ENCODE results near the gene OPRPN. TPM values are rescaled to one million over a fixed set of nuclear protein-coding genes. Genes with fewer than 3 reads are reported as not detected.

The OPRPN gene
- total RNA-seq, 2 experiments from 2014 or later, result not detected

GRCh38 chr4:70442474-70442873 lies 44.7 kb downstream of the OPRPN start:
- no peaks in the 10 kb centered on the region for H3K36me3 ChIP-seq (ENCODE audit: insufficient read depth, low read length)
- no peaks in the 10 kb centered on the region for H3K27me3 ChIP-seq (ENCODE audit: control insufficient read depth in 1 of 2, insufficient read depth in 2 of 2, low read length in 2 of 2)
- no peak overlapping the region for H3K4me3 Mint-ChIP-seq
- CTCF ChIA-PET, result no interaction called here
- intact Hi-C loops (cut with DNase I, micrococcal nuclease), result no loop called here
- H3K9me3 ChIP-seq (ENCODE audit: control insufficient read depth in 1 of 2, insufficient read depth in 1 of 2, low read length in 2 of 2), result peaks cover 0 to under 1% of the 10 kb centered on the region in 2 experiments
- POLR2A ChIA-PET, result no interaction called here
- H3K4me1 ChIP-seq (ENCODE audit: insufficient read depth, low read length), result no peaks in the 10 kb centered on the region
- H3K27me3 Mint-ChIP-seq, result peaks cover 5% of the 10 kb centered on the region
- no peak overlapping the region for H3K4me3 ChIP-seq (ENCODE audit: low read length)
- H3K9me3 Mint-ChIP-seq, result no peaks in the 10 kb centered on the region
- H3K4me1 Mint-ChIP-seq (ENCODE audit: low read depth), result no peaks in the 10 kb centered on the region
- no peak overlapping the region for H3K27ac ChIP-seq (ENCODE audit: low read depth in 1 of 2, low read length in 2 of 2)
- H3K27ac Mint-ChIP-seq, result no peak overlapping the region
- H3K36me3 Mint-ChIP-seq (ENCODE audit: low read depth), result no peaks in the 10 kb centered on the region
- ATAC-seq (ENCODE audit: poor library complexity) (no peak), DNase-seq (no peak)
- TF ChIP-seq CTCF (IDR thresholded peaks at IDR 0.05), result no peak

GRCh38 chr4:70443329-70443728 lies 45.6 kb downstream of the OPRPN start:
- no peak for DNase-seq
- Mint-ChIP-seq H3K9me3 (no peaks in the 10 kb centered on the region), H3K4me3 (no peak overlapping the region), H3K27me3 (peaks cover 5% of the 10 kb centered on the region), H3K27ac (no peak overlapping the region), H3K36me3 (ENCODE audit: low read depth) (no peaks in the 10 kb centered on the region), H3K4me1 (ENCODE audit: low read depth) (no peaks in the 10 kb centered on the region)
- Histone ChIP-seq H3K4me1 (ENCODE audit: insufficient read depth, low read length) (no peaks in the 10 kb centered on the region), H3K27me3 (ENCODE audit: control insufficient read depth in 1 of 2, insufficient read depth in 2 of 2, low read length in 2 of 2) (no peaks in the 10 kb centered on the region), H3K36me3 (ENCODE audit: insufficient read depth, low read length) (no peaks in the 10 kb centered on the region), H3K4me3 (ENCODE audit: low read length) (no peak overlapping the region), H3K27ac (ENCODE audit: low read depth in 1 of 2, low read length in 2 of 2) (no peak overlapping the region), H3K9me3 (ENCODE audit: control insufficient read depth in 1 of 2, insufficient read depth in 1 of 2, low read length in 2 of 2) (no peaks in the 10 kb centered on the region)
- POLR2A ChIA-PET, result no interaction called here
- TF ChIP-seq CTCF (IDR thresholded peaks at IDR 0.05), result no peak
- no peak for ATAC-seq (ENCODE audit: poor library complexity)
- CTCF ChIA-PET, result no interaction called here
- intact Hi-C loops (cut with DNase I, micrococcal nuclease), result no loop called here

GRCh38 chr4:70449220-70449619 lies 51.5 kb downstream of the OPRPN start:
- ATAC-seq (ENCODE audit: poor library complexity) (no peak), DNase-seq (no peak)
- intact Hi-C loops (cut with DNase I, micrococcal nuclease), result no loop called here
- Mint-ChIP-seq H3K4me1 (ENCODE audit: low read depth) (no peaks in the 10 kb centered on the region), H3K27ac (no peak overlapping the region), H3K4me3 (no peak overlapping the region), H3K27me3 (no peaks in the 10 kb centered on the region), H3K36me3 (ENCODE audit: low read depth) (no peaks in the 10 kb centered on the region), H3K9me3 (peaks cover 4% of the 10 kb centered on the region)
- CTCF ChIA-PET, result no interaction called here
- no peak for TF ChIP-seq CTCF (IDR thresholded peaks at IDR 0.05)
- no peaks in the 10 kb centered on the region for H3K4me1 ChIP-seq (ENCODE audit: insufficient read depth, low read length)
- H3K27me3 ChIP-seq (ENCODE audit: control insufficient read depth in 1 of 2, insufficient read depth in 2 of 2, low read length in 2 of 2), result no peaks in the 10 kb centered on the region
- no peaks in the 10 kb centered on the region for H3K36me3 ChIP-seq (ENCODE audit: insufficient read depth, low read length)
- no peaks in the 10 kb centered on the region for H3K9me3 ChIP-seq (ENCODE audit: control insufficient read depth in 1 of 2, insufficient read depth in 1 of 2, low read length in 2 of 2)
- H3K4me3 ChIP-seq (ENCODE audit: low read length), result no peak overlapping the region
- POLR2A ChIA-PET, result no interaction called here
- H3K27ac ChIP-seq (ENCODE audit: low read depth in 1 of 2, low read length in 2 of 2), result no peak overlapping the region

Measured in CD4-positive, alpha-beta T cell (primary cell).